ENCODE results near the gene PPP1R13B. TPM values are rescaled to one million over a fixed set of nuclear protein-coding genes. Genes with fewer than 3 reads are reported as not detected.

Gene PPP1R13B
- total and polyA plus RNA-seq, 7 experiments from 2014 or later: 3.3 to 26.8 (median 16.9) TPM

DNA sequence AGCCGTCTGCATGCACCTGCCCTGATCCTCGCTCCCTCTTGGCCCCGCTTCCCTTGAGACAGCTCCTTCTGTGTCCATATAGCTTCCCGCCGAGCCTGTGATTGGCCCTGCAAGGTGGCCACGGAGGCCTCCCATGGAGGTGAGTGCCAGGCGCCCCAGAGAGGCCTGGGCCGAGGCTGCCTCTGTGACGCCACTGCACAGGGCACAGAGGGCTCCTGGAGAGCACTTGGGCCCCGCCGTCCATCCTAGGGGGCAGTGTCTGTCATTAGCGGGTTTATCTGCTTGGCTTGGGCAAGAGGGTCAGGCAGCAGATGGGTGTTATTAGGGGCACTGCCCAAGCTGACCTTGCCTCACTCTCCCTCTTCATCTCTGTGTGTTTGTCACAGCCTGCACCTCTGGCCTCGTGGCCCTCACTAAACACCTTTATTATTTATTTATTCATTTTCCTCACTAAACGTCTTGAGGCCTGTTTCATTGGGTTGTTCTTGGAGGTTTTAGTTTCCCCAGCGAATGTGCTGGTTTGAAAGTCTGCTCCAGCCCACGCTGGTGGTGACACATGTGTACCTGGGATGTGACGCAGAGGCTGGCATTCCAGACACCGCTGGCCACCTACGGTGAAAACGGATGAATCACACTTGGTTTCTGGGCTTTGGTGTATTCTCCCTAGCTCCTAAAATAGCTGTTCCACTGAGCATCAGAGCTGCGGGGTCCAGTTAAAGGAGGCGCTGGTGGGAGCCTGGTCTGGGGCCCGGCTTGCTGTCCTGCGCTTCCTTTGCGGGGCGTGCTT lies 125.8 kb downstream of the PPP1R13B start:
- H3K4me3 Mint-ChIP-seq: no peak overlapping the region
- no peak overlapping the region for H3K27ac Mint-ChIP-seq
- Histone ChIP-seq H3K27me3 (ENCODE audit: control insufficient read depth in 2 of 2, insufficient read depth in 2 of 2, low read length in 2 of 2) (no peaks in the 10 kb centered on the region), H3K4me1 (ENCODE audit: control insufficient read depth in 2 of 2, insufficient read depth in 2 of 2, low read length in 2 of 2) (peaks cover 5% of the 10 kb centered on the region in 2 donors), H3K4me3 (ENCODE audit: low read length) (no peak overlapping the region), H3K36me3 (ENCODE audit: control insufficient read depth in 2 of 3, insufficient read depth in 3 of 3, low read length in 3 of 3) (peaks cover 0 to 12% (median 0%) of the 10 kb centered on the region in 3 experiments), H3K27ac (ENCODE audit: low read depth, low read length) (no peak overlapping the region), H3K9me3 (ENCODE audit: control insufficient read depth in 2 of 3, low read length in 3 of 3) (no peaks in the 10 kb centered on the region)
- no peak for ATAC-seq
- no peak for DNase-seq
- intact Hi-C loops (cut with micrococcal nuclease): no loop called here
- CTCF ChIA-PET: no interaction called here
- H3K9me3 Mint-ChIP-seq: no peaks in the 10 kb centered on the region
- H3K27me3 Mint-ChIP-seq: no peaks in the 10 kb centered on the region
- peaks cover 25 to 43% (median 38%) of the 10 kb centered on the region in 7 donors for H3K4me1 Mint-ChIP-seq
- POLR2A ChIA-PET: no interaction called here
- H3K36me3 Mint-ChIP-seq: peaks cover 0 to 2% (median 0%) of the 10 kb centered on the region in 5 donors

DNA sequence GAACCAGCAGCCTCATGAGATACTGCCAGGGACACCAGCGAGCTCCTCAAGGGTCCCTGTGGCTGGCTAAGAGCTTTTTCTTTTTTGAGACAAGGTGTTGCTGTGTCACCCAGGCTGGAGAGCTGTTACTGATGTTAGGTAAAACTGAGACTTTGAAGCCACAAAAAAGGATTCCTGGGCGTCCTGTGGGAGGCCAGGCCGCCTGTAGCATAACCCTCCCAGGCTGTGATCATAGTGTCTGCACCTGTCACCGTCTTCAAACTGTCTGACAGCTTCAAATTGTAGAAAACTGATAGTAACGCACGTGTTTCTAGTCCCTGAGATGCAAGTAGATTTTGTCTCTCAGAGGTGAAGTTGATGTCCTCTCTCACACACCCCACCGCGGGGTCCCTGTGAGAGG lies 127.6 kb downstream of the PPP1R13B start:
- peaks cover 28 to 50% (median 43%) of the 10 kb centered on the region in 7 donors for H3K4me1 Mint-ChIP-seq
- peaks cover 0 to 5% (median 0%) of the 10 kb centered on the region in 5 donors for H3K36me3 Mint-ChIP-seq
- Histone ChIP-seq H3K9me3 (ENCODE audit: control insufficient read depth in 2 of 3, low read length in 3 of 3) (no peaks in the 10 kb centered on the region), H3K27ac (ENCODE audit: low read depth, low read length) (no peak overlapping the region), H3K4me1 (ENCODE audit: control insufficient read depth in 2 of 2, insufficient read depth in 2 of 2, low read length in 2 of 2) (peaks cover 8% of the 10 kb centered on the region in 2 donors), H3K27me3 (ENCODE audit: control insufficient read depth in 2 of 2, insufficient read depth in 2 of 2, low read length in 2 of 2) (no peaks in the 10 kb centered on the region), H3K36me3 (ENCODE audit: control insufficient read depth in 2 of 3, insufficient read depth in 3 of 3, low read length in 3 of 3) (no peaks in the 10 kb centered on the region), H3K4me3 (ENCODE audit: low read length) (no peak overlapping the region)
- H3K27ac Mint-ChIP-seq: peak overlapping the region in 4 of 9 donors; percentile 23 to 85 (median 58)
- no peak for DNase-seq
- intact Hi-C loops (cut with micrococcal nuclease): loop anchor here (5.0 to 10.0 kb wide), 3 partner anchors 128 to 945 kb away; partner anchors contain the start of genes CKB (in 1 of the 2), PPP1R13B (in 1 of the 2) and TRAF3 (in 1 of the 2)
- ATAC-seq: no peak
- peaks cover 0 to 2% (median 0%) of the 10 kb centered on the region in 5 donors for H3K27me3 Mint-ChIP-seq
- peaks cover 0 to 4% (median 0%) of the 10 kb centered on the region in 11 donors for H3K9me3 Mint-ChIP-seq
- CTCF ChIA-PET: interaction anchor here (0.8 kb wide), 1 partner anchor 39 kb away, joined by 3 read pairs; no protein-coding TSS in a partner anchor
- POLR2A ChIA-PET: no interaction called here
- H3K4me3 Mint-ChIP-seq: peak overlapping the region in 4 of 10 donors; percentile 18 to 41 (median 30)

- CTCF ChIA-PET: interaction anchor here (0.5 to 0.6 kb wide), 2 partner anchors 46 to 200 kb away, joined by 3 read pairs; no protein-coding TSS in a partner anchor
- peaks cover 35 to 57% (median 48%) of the 10 kb centered on the region in 7 donors for H3K4me1 Mint-ChIP-seq
- H3K4me3 ChIP-seq (ENCODE audit: low read length): no peak overlapping the region
- ATAC-seq (no peak), DNase-seq (no peak)
- peaks cover 0 to 4% (median 0%) of the 10 kb centered on the region in 11 donors for H3K9me3 Mint-ChIP-seq
- H3K9me3 ChIP-seq (ENCODE audit: control insufficient read depth in 2 of 3, low read length in 3 of 3): no peaks in the 10 kb centered on the region
- H3K36me3 Mint-ChIP-seq: peaks cover 0 to 5% (median 0%) of the 10 kb centered on the region in 5 donors
- H3K4me3 Mint-ChIP-seq: peak overlapping the region in 5 of 10 donors; percentile 8 to 71 (median 48)
- H3K27me3 ChIP-seq (ENCODE audit: control insufficient read depth in 2 of 2, insufficient read depth in 2 of 2, low read length in 2 of 2): no peaks in the 10 kb centered on the region
- H3K27me3 Mint-ChIP-seq: peaks cover 0 to 2% (median 0%) of the 10 kb centered on the region in 5 donors
- H3K4me1 ChIP-seq (ENCODE audit: control insufficient read depth in 2 of 2, insufficient read depth in 2 of 2, low read length in 2 of 2): peaks cover 8 to 13% of the 10 kb centered on the region in 2 donors
- H3K27ac Mint-ChIP-seq: peak overlapping the region in 3 of 9 donors; percentile 24 to 74 (median 38)
- H3K36me3 ChIP-seq (ENCODE audit: control insufficient read depth in 2 of 3, insufficient read depth in 3 of 3, low read length in 3 of 3): no peaks in the 10 kb centered on the region
- no peak overlapping the region for H3K27ac ChIP-seq (ENCODE audit: low read depth, low read length)
- POLR2A ChIA-PET: no interaction called here
- intact Hi-C loops (cut with micrococcal nuclease): loop anchor here (5.0 to 10.0 kb wide), 3 partner anchors 129 to 944 kb away; partner anchors contain the start of genes CKB (in 1 of the 2), PPP1R13B (in 1 of the 2) and TRAF3 (in 1 of the 2)
Measured at GRCh38 chr14:103718572-103718971, 128.8 kb downstream of the PPP1R13B start.

GRCh38 chr14:103716899-103717411 lies 130.4 kb downstream of the PPP1R13B start:
- intact Hi-C loops (cut with micrococcal nuclease): loop anchor here (5.0 to 10.0 kb wide), 3 partner anchors 130 to 942 kb away; partner anchors contain the start of genes CKB (in 1 of the 2), PPP1R13B (in 1 of the 2) and TRAF3 (in 1 of the 2)
- peak overlapping the region; percentile 61 to 95 (median 82) for H3K4me3 Mint-ChIP-seq

DNA sequence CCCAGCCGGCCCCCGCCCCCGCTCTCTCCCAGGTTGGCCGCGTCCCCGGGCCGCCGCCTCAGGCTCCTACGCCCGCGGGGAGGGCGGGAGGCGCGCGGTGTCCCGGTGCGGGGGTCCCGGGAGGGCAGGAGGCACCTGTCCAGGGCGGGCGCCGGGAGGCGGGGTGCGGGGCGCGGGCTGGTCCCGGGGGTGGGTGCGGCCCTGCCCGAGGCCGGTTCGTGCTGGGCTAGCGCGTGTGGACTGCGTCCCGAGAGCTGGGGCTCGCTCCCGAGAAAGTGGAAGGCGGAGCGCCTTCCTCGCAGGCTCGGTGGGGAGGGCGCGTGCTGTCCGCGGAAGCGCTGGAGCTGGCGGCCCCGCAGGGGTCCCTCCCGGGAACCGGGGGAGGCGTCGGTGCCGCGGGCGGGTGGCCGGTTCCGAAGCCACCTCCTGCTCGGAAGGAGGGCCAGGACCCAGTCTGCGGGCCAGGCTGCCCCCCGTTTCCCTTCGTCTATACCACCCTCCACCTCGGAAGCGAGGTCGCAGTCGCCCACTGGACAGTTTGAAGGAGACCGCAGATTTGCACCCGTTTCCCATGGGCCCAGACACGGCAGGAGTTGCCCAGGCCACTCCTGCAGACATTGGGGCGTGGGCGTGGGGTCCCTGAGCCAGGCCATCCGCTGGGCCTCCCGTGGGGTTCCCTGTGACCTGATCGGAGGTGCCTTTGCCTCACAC lies 131.1 kb downstream of the PPP1R13B start:
- H3K9me3 Mint-ChIP-seq: peaks cover 0 to 4% (median 0%) of the 10 kb centered on the region in 11 donors
- H3K27ac ChIP-seq (ENCODE audit: low read depth, low read length): peak overlapping the region; percentile 64
- ATAC-seq: no peak

More at GRCh38 chr14:103716899-103717411, 130.4 kb downstream of the PPP1R13B start:
- Mint-ChIP-seq H3K27me3 (peaks cover 0 to 2% (median 0%) of the 10 kb centered on the region in 5 donors), H3K36me3 (peaks cover 0 to 5% (median 0%) of the 10 kb centered on the region in 5 donors), H3K27ac (peak overlapping the region in 7 of 9 donors; percentile 9 to 63 (median 26)), H3K4me1 (peaks cover 41 to 69% (median 54%) of the 10 kb centered on the region in 7 donors), H3K9me3 (peaks cover 0 to 4% (median 0%) of the 10 kb centered on the region in 11 donors)
- ATAC-seq (no peak), DNase-seq (no peak)
- no peaks in the 10 kb centered on the region for H3K27me3 ChIP-seq (ENCODE audit: control insufficient read depth in 2 of 2, insufficient read depth in 2 of 2, low read length in 2 of 2)
- no peaks in the 10 kb centered on the region for H3K9me3 ChIP-seq (ENCODE audit: control insufficient read depth in 2 of 3, low read length in 3 of 3)
- H3K4me1 ChIP-seq (ENCODE audit: control insufficient read depth in 2 of 2, insufficient read depth in 2 of 2, low read length in 2 of 2): peaks cover 8 to 13% of the 10 kb centered on the region in 2 donors
- ChIA-PET CTCF (no interaction called here), POLR2A (no interaction called here)
- no peak overlapping the region for H3K27ac ChIP-seq (ENCODE audit: low read depth, low read length)
- H3K36me3 ChIP-seq (ENCODE audit: control insufficient read depth in 2 of 3, insufficient read depth in 3 of 3, low read length in 3 of 3): no peaks in the 10 kb centered on the region
- H3K4me3 ChIP-seq (ENCODE audit: low read length): peak overlapping the region; percentile 43

More for the DNA sequence above, 131.1 kb downstream of the PPP1R13B start:
- Mint-ChIP-seq H3K4me3 (peak overlapping the region; percentile 61 to 98 (median 84)), H3K4me1 (peaks cover 41 to 69% (median 54%) of the 10 kb centered on the region in 7 donors), H3K27me3 (peaks cover 0 to 2% (median 0%) of the 10 kb centered on the region in 5 donors), H3K27ac (no peak overlapping the region), H3K36me3 (peaks cover 0 to 5% (median 0%) of the 10 kb centered on the region in 5 donors)
- peaks cover 8 to 13% of the 10 kb centered on the region in 2 donors for H3K4me1 ChIP-seq (ENCODE audit: control insufficient read depth in 2 of 2, insufficient read depth in 2 of 2, low read length in 2 of 2)
- DNase-seq: peak in 2 of 9 donors; percentile 18 to 21
- no peaks in the 10 kb centered on the region for H3K36me3 ChIP-seq (ENCODE audit: control insufficient read depth in 2 of 3, insufficient read depth in 3 of 3, low read length in 3 of 3)
- intact Hi-C loops (cut with micrococcal nuclease): loop anchor here (5.0 to 10.0 kb wide), 3 partner anchors 131 to 941 kb away; partner anchors contain the start of genes CKB (in 1 of the 2), PPP1R13B (in 1 of the 2) and TRAF3 (in 1 of the 2)
- no peaks in the 10 kb centered on the region for H3K27me3 ChIP-seq (ENCODE audit: control insufficient read depth in 2 of 2, insufficient read depth in 2 of 2, low read length in 2 of 2)
- ChIA-PET CTCF (no interaction called here), POLR2A (interaction anchor here (0.5 to 1.2 kb wide), 4 partner anchors 31 to 1897 kb away, joined by 3 to 5 read pairs (median 3); partner anchors contain the start of gene KLC1)
- H3K9me3 ChIP-seq (ENCODE audit: control insufficient read depth in 2 of 3, low read length in 3 of 3): no peaks in the 10 kb centered on the region
- H3K4me3 ChIP-seq (ENCODE audit: low read length): peak overlapping the region; percentile 43

Measured in naive thymus-derived CD4-positive, alpha-beta T cell (primary cell).